Measurements from ENCODE around the gene CSRP2.

The CSRP2 gene

GRCh38 chr12:76859611-76860010, 19.2 kb downstream of the CSRP2 start:
- DNase-seq, result no peak

- DNase-seq, result no peak
Measured at GRCh38 chr12:76856018-76856644, 22.7 kb downstream of the CSRP2 start.

GRCh38 chr12:76855271-76855670, 23.5 kb downstream of the CSRP2 start:
- no peak for DNase-seq

- DNase-seq, result no peak
Measured at GRCh38 chr12:76852106-76852505, 26.7 kb downstream of the CSRP2 start.

GRCh38 chr12:76848132-76848531, 30.7 kb downstream of the CSRP2 start:
- no peak for DNase-seq

- no peak for DNase-seq
Measured at GRCh38 chr12:76847260-76847659, 31.6 kb downstream of the CSRP2 start.

GRCh38 chr12:76836633-76837032, 42.2 kb downstream of the CSRP2 start:
- DNase-seq, result no peak

GRCh38 chr12:76830436-76830835, 48.4 kb downstream of the CSRP2 start:
- no peak for DNase-seq

- DNase-seq, result no peak
Measured at GRCh38 chr12:76820888-76821482, 57.8 kb downstream of the CSRP2 start.

- DNase-seq, result no peak
Measured at GRCh38 chr12:76813972-76814371, 64.8 kb downstream of the CSRP2 start.

- no peak for DNase-seq
Measured at GRCh38 chr12:76813265-76813664, 65.6 kb downstream of the CSRP2 start.

- DNase-seq, result no peak
Measured at GRCh38 chr12:76811976-76812375, 66.8 kb downstream of the CSRP2 start.

GRCh38 chr12:76810671-76811419, 68.0 kb downstream of the CSRP2 start:
- DNase-seq, result no peak

All from activated CD4-positive, alpha-beta T cell treated with anti-CD3 and anti-CD28 coated beads for 4 hours (primary cell).